ENCODE measurements around the gene PGGT1B. TPM values are rescaled to one million over a fixed set of nuclear protein-coding genes. Genes with fewer than 3 reads are reported as not detected.

The PGGT1B gene
- total RNA-seq, 1 donor from 2014 or later = 4.6 TPM

DNA sequence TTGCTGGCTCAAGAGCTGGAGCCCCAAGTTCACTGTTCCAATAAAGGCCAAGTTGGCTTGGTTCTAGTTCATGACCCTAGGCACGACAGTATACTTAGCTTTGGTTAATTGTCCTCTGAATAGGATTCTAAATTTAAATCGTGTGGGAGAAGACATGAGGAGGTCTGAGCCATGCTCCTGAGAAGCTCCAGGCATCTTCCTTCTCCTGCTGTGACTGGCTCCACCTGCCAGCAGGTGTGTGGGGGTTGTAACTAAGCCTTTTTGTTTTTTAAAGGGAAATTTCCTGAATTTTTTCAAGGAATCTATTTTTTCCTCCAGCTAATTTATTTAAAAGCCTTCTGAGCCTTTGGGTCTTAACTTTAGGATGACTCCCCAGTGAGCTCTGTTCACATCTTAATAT, 72.8 kb downstream of the PGGT1B start:
- TF ChIP-seq, protein P1, sequence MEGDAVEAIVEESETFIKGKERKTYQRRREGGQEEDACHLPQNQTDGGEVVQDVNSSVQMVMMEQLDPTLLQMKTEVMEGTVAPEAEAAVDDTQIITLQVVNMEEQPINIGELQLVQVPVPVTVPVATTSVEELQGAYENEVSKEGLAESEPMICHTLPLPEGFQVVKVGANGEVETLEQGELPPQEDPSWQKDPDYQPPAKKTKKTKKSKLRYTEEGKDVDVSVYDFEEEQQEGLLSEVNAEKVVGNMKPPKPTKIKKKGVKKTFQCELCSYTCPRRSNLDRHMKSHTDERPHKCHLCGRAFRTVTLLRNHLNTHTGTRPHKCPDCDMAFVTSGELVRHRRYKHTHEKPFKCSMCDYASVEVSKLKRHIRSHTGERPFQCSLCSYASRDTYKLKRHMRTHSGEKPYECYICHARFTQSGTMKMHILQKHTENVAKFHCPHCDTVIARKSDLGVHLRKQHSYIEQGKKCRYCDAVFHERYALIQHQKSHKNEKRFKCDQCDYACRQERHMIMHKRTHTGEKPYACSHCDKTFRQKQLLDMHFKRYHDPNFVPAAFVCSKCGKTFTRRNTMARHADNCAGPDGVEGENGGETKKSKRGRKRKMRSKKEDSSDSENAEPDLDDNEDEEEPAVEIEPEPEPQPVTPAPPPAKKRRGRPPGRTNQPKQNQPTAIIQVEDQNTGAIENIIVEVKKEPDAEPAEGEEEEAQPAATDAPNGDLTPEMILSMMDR (conservative IDR thresholded peaks at IDR 0.05; ENCODE audit: low read depth, low read length) = no peak
- no peak overlapping the region for H3K4me3 ChIP-seq (ENCODE audit: low read depth, low read length)

DNA sequence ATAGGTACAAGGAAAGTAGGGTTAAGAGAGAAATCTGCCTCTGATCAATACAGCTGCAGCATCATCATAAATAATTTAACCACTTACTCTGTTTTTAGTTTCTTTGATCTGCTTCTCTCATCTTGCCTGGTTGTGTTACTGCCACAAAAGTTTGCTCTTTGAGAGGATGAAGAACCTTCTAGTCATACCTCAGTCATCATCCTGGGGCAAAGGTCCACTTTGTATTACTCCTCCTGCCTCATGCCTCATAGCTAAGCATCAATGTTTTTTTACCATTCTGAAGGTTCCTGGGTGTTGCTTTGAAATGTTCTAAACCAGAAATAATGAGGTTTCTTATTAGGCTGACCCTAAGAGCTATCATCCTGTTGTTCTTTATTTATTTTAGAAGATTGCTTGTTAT, 75.9 kb downstream of the PGGT1B start:
- H3K4me3 ChIP-seq (ENCODE audit: low read depth, low read length) = no peak overlapping the region
- no peak for DNase-seq (ENCODE audit: low read depth)
- TF ChIP-seq, protein P1 (conservative IDR thresholded peaks at IDR 0.05; ENCODE audit: low read depth, low read length) = no peak

More for the DNA sequence above, 72.8 kb downstream of the PGGT1B start:
- DNase-seq (ENCODE audit: low read depth) = no peak

DNA sequence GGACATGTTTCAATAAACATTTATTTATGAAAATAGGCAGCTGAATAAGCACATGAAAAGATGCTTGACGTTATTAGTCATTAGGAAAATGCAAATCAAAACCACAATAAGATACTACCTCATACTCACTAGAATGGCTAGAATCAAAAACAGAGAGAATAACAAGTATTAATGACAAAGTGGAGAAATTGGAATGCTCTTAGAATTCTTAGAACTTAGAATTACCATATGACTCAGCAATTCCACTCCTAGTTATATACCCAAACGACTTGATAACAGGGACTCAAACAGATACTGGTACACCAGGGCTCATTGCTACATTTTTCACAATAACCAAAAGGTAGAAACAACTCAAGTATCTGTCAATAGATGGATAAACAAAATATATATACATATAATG, 77.9 kb downstream of the PGGT1B start:
- no peak for DNase-seq (ENCODE audit: low read depth)
- TF ChIP-seq, protein P1 (conservative IDR thresholded peaks at IDR 0.05; ENCODE audit: low read depth, low read length) = no peak
- no peak overlapping the region for H3K4me3 ChIP-seq (ENCODE audit: low read depth, low read length)

DNA sequence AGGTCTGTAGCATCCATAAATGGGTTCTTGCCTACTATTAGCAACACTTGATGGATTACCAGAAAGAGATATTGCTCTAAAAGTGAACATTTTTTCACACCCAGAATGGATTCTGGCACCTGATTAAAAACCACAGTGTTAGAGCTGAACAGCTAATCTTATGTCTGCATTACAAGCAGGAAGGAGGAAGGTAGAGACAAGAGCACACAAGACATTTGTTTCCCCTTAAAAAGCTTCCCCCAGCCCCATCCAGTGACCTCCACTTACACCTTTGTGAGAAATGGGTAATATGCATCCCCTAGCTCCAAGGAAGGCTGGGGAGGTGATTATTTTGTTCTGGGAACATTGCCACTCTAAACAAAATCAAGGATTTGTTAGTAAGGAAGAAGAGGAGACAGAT, 80.9 kb downstream of the PGGT1B start:
- no peak for DNase-seq (ENCODE audit: low read depth)
- TF ChIP-seq, protein P1 (conservative IDR thresholded peaks at IDR 0.05; ENCODE audit: low read depth, low read length) = no peak
- no peak overlapping the region for H3K4me3 ChIP-seq (ENCODE audit: low read depth, low read length)

DNA sequence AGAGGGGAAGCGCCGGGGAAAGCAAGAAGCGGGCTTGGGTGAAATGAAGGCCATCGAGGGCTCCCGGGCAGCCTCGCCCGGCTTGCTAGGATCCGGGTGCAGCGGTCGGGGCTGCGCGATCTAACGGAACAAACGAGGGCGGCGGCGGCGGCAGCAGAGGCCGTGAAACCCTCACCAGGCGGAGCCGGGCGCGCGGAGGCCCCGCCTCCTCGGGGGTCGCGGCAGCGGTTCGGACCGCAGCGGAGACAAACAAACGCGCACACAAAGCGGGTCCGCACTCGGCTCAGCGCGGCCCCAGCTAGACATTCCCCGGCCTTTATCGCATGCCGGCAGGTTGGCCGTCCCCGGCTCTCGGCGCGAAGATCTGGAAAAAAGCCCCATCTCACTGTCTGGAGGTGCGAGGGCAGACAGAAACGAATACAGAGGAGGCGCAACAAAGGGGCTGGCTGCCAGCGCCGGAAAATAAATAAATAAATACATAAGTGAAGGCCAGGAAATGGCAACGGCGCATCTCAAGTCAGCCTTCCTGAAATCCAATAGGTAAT, 82.4 kb downstream of the PGGT1B start:
- H3K4me3 ChIP-seq (ENCODE audit: low read depth, low read length) = peak overlapping the region; percentile 59
- TF ChIP-seq, protein P1 (conservative IDR thresholded peaks at IDR 0.05; ENCODE audit: low read depth, low read length) = no peak
- DNase-seq (ENCODE audit: low read depth) = no peak

DNA sequence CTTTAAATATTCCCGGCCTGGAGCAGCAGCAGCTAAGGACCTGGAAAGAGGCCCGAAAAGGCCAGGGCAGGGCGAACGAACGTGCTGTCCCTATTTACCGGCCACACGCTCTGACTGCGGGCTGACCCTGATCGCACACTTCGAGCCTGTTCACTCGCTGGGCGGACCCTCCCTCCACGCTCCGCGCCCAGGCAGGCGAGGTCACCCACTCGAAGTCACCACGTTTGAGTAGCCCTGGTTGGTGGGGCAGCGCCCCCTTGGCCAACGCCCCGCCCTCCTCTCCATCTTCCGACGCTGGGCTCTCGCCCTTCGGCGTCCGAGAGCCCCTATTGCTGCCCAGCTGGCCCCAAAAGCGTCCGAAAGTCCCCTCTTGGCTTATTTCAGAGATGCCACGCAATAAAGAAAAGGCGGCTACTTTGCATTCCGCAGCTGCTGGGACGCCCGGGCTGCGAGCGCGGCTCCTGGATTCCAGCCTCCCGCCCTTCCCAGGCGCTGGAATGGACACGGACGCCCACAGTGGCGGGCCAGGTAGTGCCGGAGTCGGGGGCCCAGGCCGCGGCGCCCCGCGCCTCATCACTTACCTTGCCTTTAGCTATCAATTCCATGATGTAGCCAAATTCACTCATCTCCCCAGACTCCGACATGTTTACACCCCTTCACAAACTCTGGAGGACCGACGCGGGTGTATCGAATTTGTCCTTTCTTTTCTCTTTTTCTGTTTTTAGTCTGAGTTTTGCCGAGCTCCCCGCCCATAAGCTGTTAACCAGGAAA, 83.1 kb downstream of the PGGT1B start:
- peak overlapping the region; percentile 59 for H3K4me3 ChIP-seq (ENCODE audit: low read depth, low read length)
- TF ChIP-seq, protein P1 (conservative IDR thresholded peaks at IDR 0.05; ENCODE audit: low read depth, low read length) = no peak
- no peak for DNase-seq (ENCODE audit: low read depth)

DNA sequence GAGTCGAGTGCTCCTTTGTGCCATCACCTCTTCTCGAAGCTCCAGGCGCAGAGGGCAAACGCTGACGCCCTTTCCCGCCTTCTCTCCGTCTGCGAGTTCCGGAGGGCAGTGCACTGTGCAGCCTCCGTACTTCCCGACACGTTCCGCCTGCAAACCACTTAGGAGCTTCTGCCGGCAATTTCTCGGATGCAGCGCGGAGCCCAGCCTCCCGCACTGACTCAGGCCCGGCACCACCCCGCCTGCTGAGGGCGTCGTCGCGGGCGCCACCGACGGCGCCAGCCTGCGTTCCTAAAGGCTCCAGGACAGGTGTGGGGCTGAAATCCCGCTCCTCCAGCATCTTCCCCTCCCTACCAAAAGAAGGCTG, 83.7 kb downstream of the PGGT1B start:
- DNase-seq (ENCODE audit: low read depth) = no peak
- H3K4me3 ChIP-seq (ENCODE audit: low read depth, low read length) = no peak overlapping the region
- TF ChIP-seq, protein P1 (conservative IDR thresholded peaks at IDR 0.05; ENCODE audit: low read depth, low read length) = no peak

Data from epithelial cell of proximal tubule (primary cell).